Caco-2 (cell line): ENCODE measurements around the gene NELFA. TPM values are rescaled to one million over a fixed set of nuclear protein-coding genes. Genes with fewer than 3 reads are reported as not detected.

ENCODE experiments used
- BruUV-seq: library from RNA; stranded (reverse); fragments of 400-500 nt; replicated peaks from 2 replicates; lab custom pipeline; 2021; lab: Mats Ljungman, UMichigan
- CTCF ChIA-PET: fragments of 300-600 bp; sonication (Branson Sonifier 250); formaldehyde crosslinking; loops from one replicate; lab custom pipeline; 2022; ENCODE audit warnings: antibody characterized with exemption; lab: Charles Lee
- POLR2A ChIA-PET: fragments of 300-600 bp; sonication (Branson Sonifier 250); formaldehyde crosslinking; loops from one replicate; lab custom pipeline; 2022; ENCODE audit warnings: antibody characterized with exemption; lab: Charles Lee
- DNase-seq, 2 experiments: peaks; one replicate each; pipeline versions ENCODE4 v3.0.0 to v3.0.0-alpha.2; 2020 to 2022
- H3K27me3 ChIP-seq: replicated peaks from 2 replicates; pipeline ENCODE4 v1.6.0; 2011; ENCODE audit warnings: low read length; ENCODE audit not compliant: control insufficient read depth, insufficient read depth
- H3K36me3 ChIP-seq: 2 replicates; pipeline ENCODE4 v1.5.1; 2011; ENCODE audit warnings: low read length; ENCODE audit not compliant: control insufficient read depth, insufficient read depth
- H3K4me1 ChIP-seq: fragments of 250-450 bp; sonication (Bioruptor Pico); 2 replicates; pipeline ENCODE4 v1.5.1; 2020; ENCODE audit warnings: mild to moderate bottlenecking
- H3K4me3 ChIP-seq: 2 replicates; pipeline ENCODE4 v1.5.1; 2011; ENCODE audit warnings: low read depth, mild to moderate bottlenecking, control low read depth, low read length
- H3K9me3 ChIP-seq: fragments of 250-450 bp; sonication (Bioruptor Pico); 2 replicates; pipeline ENCODE4 v1.5.1; 2020; ENCODE audit warnings: mild to moderate bottlenecking, moderate library complexity
- H3K27ac Mint-ChIP-seq: one replicate; pipeline ENCODE4 v1.8.0; 2022; ENCODE audit warnings: mixed read lengths; ENCODE audit not compliant: unreplicated experiment
- H3K27me3 Mint-ChIP-seq: one replicate; pipeline ENCODE4 v1.8.0; 2022; ENCODE audit warnings: mixed read lengths; ENCODE audit not compliant: insufficient read depth, unreplicated experiment
- H3K36me3 Mint-ChIP-seq: one replicate; pipeline ENCODE4 v1.8.0; 2022; ENCODE audit warnings: mild to moderate bottlenecking, mixed read lengths; ENCODE audit not compliant: insufficient read depth, unreplicated experiment
- H3K4me1 Mint-ChIP-seq: one replicate; pipeline ENCODE4 v1.8.0; 2022; ENCODE audit warnings: low read depth, mixed read lengths; ENCODE audit not compliant: unreplicated experiment
- H3K4me3 Mint-ChIP-seq: one replicate; pipeline ENCODE4 v1.8.0; 2022; ENCODE audit warnings: mild to moderate bottlenecking, moderate library complexity, mixed read lengths; ENCODE audit not compliant: unreplicated experiment
- H3K9me3 Mint-ChIP-seq: one replicate; pipeline ENCODE4 v1.8.0; 2022; ENCODE audit warnings: mixed read lengths; ENCODE audit not compliant: unreplicated experiment
- intact Hi-C: fragments of 100-400 bp; cut with micrococcal nuclease; formaldehyde crosslinking; loops from one replicate; pipeline ENCODE4 v1.10.0; 2022; ENCODE audit not compliant: unreplicated experiment
- total RNA-seq: library from RNA; stranded (reverse); gene quantifications from 2 replicates; pipeline ENCODE4 v1.2.3, GENCODE V29; 2022
- TF ChIP-seq, protein P1 (sequence below), 2 experiments: fragments of 200-600 bp in 1 of 2; IDR thresholded peaks; 1 replicate in 1 of 2; 2 replicates in 1 of 2; pipeline versions ENCODE4 v1.5.1 to v1.8.0; 2011 to 2022; ENCODE audit warnings: antibody characterized with exemption in 1 of 2, control low read depth in 1 of 2, inconsistent platforms in 1 of 2, low read depth in 1 of 2, low read length in 1 of 2, mild to moderate bottlenecking in 1 of 2, moderate library complexity in 1 of 2; ENCODE audit not compliant: insufficient read depth in 1 of 2, severe bottlenecking in 1 of 2, unreplicated experiment in 1 of 2

Gene NELFA
- total RNA-seq, 1 experiment from 2014 or later, result 53.0 TPM

DNA sequence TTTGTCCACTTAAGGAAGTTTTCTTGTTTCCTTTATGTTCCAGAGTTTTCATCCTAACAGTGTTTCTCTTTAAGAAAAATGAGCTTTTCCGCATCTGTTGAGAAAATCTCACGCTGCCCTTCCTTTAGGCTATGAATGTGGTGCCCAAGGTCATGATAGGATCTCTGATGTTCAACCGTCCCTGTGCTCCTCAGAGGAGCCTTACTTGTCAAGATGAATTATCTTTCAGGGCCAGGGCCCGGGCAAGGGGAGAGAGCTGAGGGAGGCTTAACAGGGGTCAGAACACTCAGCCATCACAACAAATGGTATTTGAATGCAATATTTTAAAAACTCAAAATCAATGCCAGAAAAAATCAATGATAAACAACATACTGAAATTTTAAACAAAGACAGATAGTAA lies 6.2 kb upstream of the NELFA start:
- Histone ChIP-seq H3K36me3 (no peaks in the 10 kb centered on the region), H3K4me3 (no peak overlapping the region), H3K4me1 (no peaks in the 10 kb centered on the region), H3K9me3 (no peaks in the 10 kb centered on the region), H3K27me3 (no peaks in the 10 kb centered on the region)
- ChIA-PET POLR2A (no interaction called here), CTCF (no interaction called here)
- H3K36me3 Mint-ChIP-seq, result peaks cover 5% of the 10 kb centered on the region
- no peak overlapping the region for H3K4me3 Mint-ChIP-seq
- intact Hi-C loops, result no loop called here
- no TSS peak for BruUV-seq
- TF ChIP-seq, protein P1, sequence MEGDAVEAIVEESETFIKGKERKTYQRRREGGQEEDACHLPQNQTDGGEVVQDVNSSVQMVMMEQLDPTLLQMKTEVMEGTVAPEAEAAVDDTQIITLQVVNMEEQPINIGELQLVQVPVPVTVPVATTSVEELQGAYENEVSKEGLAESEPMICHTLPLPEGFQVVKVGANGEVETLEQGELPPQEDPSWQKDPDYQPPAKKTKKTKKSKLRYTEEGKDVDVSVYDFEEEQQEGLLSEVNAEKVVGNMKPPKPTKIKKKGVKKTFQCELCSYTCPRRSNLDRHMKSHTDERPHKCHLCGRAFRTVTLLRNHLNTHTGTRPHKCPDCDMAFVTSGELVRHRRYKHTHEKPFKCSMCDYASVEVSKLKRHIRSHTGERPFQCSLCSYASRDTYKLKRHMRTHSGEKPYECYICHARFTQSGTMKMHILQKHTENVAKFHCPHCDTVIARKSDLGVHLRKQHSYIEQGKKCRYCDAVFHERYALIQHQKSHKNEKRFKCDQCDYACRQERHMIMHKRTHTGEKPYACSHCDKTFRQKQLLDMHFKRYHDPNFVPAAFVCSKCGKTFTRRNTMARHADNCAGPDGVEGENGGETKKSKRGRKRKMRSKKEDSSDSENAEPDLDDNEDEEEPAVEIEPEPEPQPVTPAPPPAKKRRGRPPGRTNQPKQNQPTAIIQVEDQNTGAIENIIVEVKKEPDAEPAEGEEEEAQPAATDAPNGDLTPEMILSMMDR (IDR thresholded peaks at IDR 0.05; ENCODE audit: insufficient read depth in 1 of 2, low read depth in 1 of 2, low read length in 1 of 2, severe bottlenecking in 1 of 2, unreplicated experiment in 1 of 2), result no peak
- H3K9me3 Mint-ChIP-seq, result no peaks in the 10 kb centered on the region
- no peaks in the 10 kb centered on the region for H3K27me3 Mint-ChIP-seq
- DNase-seq, result no peak
- peaks cover 2% of the 10 kb centered on the region for H3K4me1 Mint-ChIP-seq
- no peak overlapping the region for H3K27ac Mint-ChIP-seq

DNA sequence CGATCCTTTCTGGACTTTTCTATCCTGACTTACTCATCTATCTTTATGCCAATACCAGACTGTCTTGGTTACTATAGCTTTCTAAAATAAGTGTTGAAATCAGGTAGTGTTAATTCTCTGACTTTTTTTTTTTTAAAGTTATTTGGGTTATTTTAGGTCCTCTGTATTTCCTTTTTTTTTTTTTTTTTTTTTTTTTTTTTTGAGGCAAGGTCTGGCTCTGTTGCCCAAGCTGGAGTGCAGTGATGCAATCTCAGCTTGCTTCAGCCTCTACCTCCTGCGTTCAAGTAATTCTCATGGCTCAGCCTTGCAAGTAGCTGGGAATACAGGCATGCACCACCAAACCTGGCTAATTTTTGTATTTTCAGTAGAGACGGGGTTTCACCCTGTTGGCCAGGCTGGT lies 2.8 kb upstream of the NELFA start:
- Mint-ChIP-seq H3K4me1 (peaks cover 6% of the 10 kb centered on the region), H3K9me3 (no peaks in the 10 kb centered on the region), H3K27me3 (no peaks in the 10 kb centered on the region), H3K36me3 (peaks cover 16% of the 10 kb centered on the region), H3K27ac (no peak overlapping the region), H3K4me3 (no peak overlapping the region)
- POLR2A ChIA-PET, result no interaction called here
- Histone ChIP-seq H3K27me3 (no peaks in the 10 kb centered on the region), H3K4me1 (no peaks in the 10 kb centered on the region), H3K4me3 (no peak overlapping the region), H3K36me3 (no peaks in the 10 kb centered on the region; the same call in 1 of the 2 replicates), H3K9me3 (no peaks in the 10 kb centered on the region)
- BruUV-seq, result no TSS peak
- TF ChIP-seq, protein P1 (IDR thresholded peaks at IDR 0.05; ENCODE audit: insufficient read depth in 1 of 2, low read depth in 1 of 2, low read length in 1 of 2, severe bottlenecking in 1 of 2, unreplicated experiment in 1 of 2), result no peak
- no peak for DNase-seq
- CTCF ChIA-PET, result interaction anchor here (0.6 kb wide), 2 partner anchors 25 to 459 kb away, joined by 4 to 5 read pairs; no protein-coding TSS in a partner anchor
- intact Hi-C loops, result no loop called here

DNA sequence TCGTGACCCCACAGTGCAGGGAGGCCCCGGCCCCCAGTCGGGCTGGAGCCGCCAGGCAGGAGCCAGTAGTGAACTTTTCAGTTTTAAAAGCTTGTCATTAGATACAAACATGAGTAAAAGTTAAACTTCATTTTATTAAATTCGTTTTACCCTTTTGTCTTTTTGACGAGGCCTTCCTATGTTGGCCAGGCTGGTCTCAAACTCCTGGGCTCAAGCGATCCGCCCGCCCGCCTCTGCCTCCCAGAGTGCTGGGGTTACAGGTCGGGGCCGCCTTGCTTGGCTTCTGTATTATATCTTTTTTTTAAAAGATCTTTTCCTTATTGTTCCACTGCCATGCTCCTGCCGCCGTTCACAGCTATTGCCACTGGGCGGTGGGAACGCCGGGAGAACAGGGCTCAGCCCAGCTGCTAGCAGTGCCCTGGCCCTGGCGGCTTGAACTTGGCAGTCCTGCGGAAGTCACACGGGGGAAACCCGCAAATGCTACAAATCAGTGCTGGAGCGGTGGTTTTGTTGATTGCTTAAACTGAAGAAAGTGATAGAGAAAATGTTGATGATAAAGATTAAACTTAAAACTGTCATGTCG lies 968 bp upstream of the NELFA start:
- peak overlapping the region; percentile 85 for H3K27ac Mint-ChIP-seq

More for the DNA sequence above, 968 bp upstream of the NELFA start:
- no peaks in the 10 kb centered on the region for H3K27me3 Mint-ChIP-seq
- POLR2A ChIA-PET, result interaction anchor here (1.5 kb wide), 1 partner anchor 27 kb away, joined by 12 read pairs; no protein-coding TSS in a partner anchor
- H3K36me3 Mint-ChIP-seq, result peaks cover 33% of the 10 kb centered on the region
- peak; percentile 74 to 79 for DNase-seq
- Histone ChIP-seq H3K4me1 (no peaks in the 10 kb centered on the region), H3K27me3 (no peaks in the 10 kb centered on the region), H3K9me3 (no peaks in the 10 kb centered on the region), H3K36me3 (no peaks in the 10 kb centered on the region; the same call in 1 of the 2 replicates), H3K4me3 (peak overlapping the region; percentile 100)
- CTCF ChIA-PET, result interaction anchor here (0.9 to 1.5 kb wide), 4 partner anchors 25 to 961 kb away, joined by 3 to 7 read pairs (median 4); a partner anchor contains a TSS
- H3K4me1 Mint-ChIP-seq, result peaks cover 6% of the 10 kb centered on the region
- peak overlapping the region; percentile 79 for H3K4me3 Mint-ChIP-seq
- TF ChIP-seq, protein P1 (IDR thresholded peaks at IDR 0.05; ENCODE audit: insufficient read depth in 1 of 2, low read depth in 1 of 2, low read length in 1 of 2, severe bottlenecking in 1 of 2, unreplicated experiment in 1 of 2), result peak; percentile 15 to 55
- intact Hi-C loops, result loop anchor here (2.0 to 5.0 kb wide), 2 partner anchors 31 to 178 kb away; a partner anchor contains a TSS
- TSS peak; percentile 76 for BruUV-seq
- H3K9me3 Mint-ChIP-seq, result no peaks in the 10 kb centered on the region
